HG03175 (cell line): ENCODE results near the gene LPCAT1.

ENCODE experiments used
- ATAC-seq: cut with Tn5 transposase; IDR thresholded peaks from one replicate; pipeline ENCODE4 v1.9.1; 2021; ENCODE audit warnings: mild to moderate bottlenecking, moderate library complexity; ENCODE audit not compliant: unreplicated experiment

LPCAT1 gene

GRCh38 chr5:1498623-1499416, 24.9 kb downstream of the LPCAT1 start:
- peak; percentile 50 for ATAC-seq

- ATAC-seq: no peak
These were observed 25.8 kb downstream of the LPCAT1 start for GRCh38 chr5:1497795-1498622.

GRCh38 chr5:1497242-1497777, 26.4 kb downstream of the LPCAT1 start:
- ATAC-seq: no peak

- no peak for ATAC-seq
These were observed 28.2 kb downstream of the LPCAT1 start for GRCh38 chr5:1495525-1495897.

GRCh38 chr5:1494780-1495524, 28.8 kb downstream of the LPCAT1 start:
- ATAC-seq: peak; percentile 36

- no peak for ATAC-seq
These were observed 29.8 kb downstream of the LPCAT1 start for GRCh38 chr5:1493941-1494340.

GRCh38 chr5:1493413-1493812, 30.3 kb downstream of the LPCAT1 start:
- no peak for ATAC-seq

- no peak for ATAC-seq
These were observed 31.0 kb downstream of the LPCAT1 start for GRCh38 chr5:1492757-1493156.

GRCh38 chr5:1490376-1490775, 33.4 kb downstream of the LPCAT1 start:
- peak; percentile 21 for ATAC-seq

- ATAC-seq: no peak
These were observed 34.0 kb downstream of the LPCAT1 start for GRCh38 chr5:1489754-1490153.

GRCh38 chr5:1488882-1489680, 34.7 kb downstream of the LPCAT1 start:
- peak; percentile 60 for ATAC-seq

- no peak for ATAC-seq
These were observed 36.5 kb downstream of the LPCAT1 start for GRCh38 chr5:1487079-1487764.

- no peak for ATAC-seq
These were observed 37.5 kb downstream of the LPCAT1 start for GRCh38 chr5:1486271-1486670.

GRCh38 chr5:1485579-1486118, 38.1 kb downstream of the LPCAT1 start:
- ATAC-seq: no peak

- ATAC-seq: peak; percentile 63
These were observed 38.8 kb downstream of the LPCAT1 start for GRCh38 chr5:1484730-1485578.

- ATAC-seq: no peak
These were observed 39.7 kb downstream of the LPCAT1 start for GRCh38 chr5:1483856-1484729.

GRCh38 chr5:1483064-1483463, 40.7 kb downstream of the LPCAT1 start:
- no peak for ATAC-seq

GRCh38 chr5:1481959-1482331, 41.8 kb downstream of the LPCAT1 start:
- no peak for ATAC-seq
